ENCODE measurements around the gene ATP8A2. TPM values are rescaled to one million over a fixed set of nuclear protein-coding genes. Genes with fewer than 3 reads are reported as not detected.

ATP8A2 gene
- total RNA-seq, 4 donors from 2014 or later = 0.13 to 0.24 (median 0.20) TPM

GRCh38 chr13:25707726-25708125 lies 336.0 kb downstream of the ATP8A2 start:
- Histone ChIP-seq H3K27me3 (no peaks in the 10 kb centered on the region), H3K27ac (no peak overlapping the region), H3K4me3 (no peak overlapping the region), H3K4me1 (no peaks in the 10 kb centered on the region), H3K36me3 (no peaks in the 10 kb centered on the region), H3K9me3 (no peaks in the 10 kb centered on the region)
- DNase-seq (ENCODE audit: low spot score in 2 of 2) = no peak
- no peak for TF ChIP-seq CTCF (IDR thresholded peaks at IDR 0.05)
- no peak for TF ChIP-seq EP300 (IDR thresholded peaks at IDR 0.05)
- TF ChIP-seq POLR2AphosphoS5 (IDR thresholded peaks at IDR 0.05) = no peak
- no peak for TF ChIP-seq POLR2A (IDR thresholded peaks at IDR 0.05)
- WGBS = 63% methylated on average over 1 of the region's 1 CpG

DNA sequence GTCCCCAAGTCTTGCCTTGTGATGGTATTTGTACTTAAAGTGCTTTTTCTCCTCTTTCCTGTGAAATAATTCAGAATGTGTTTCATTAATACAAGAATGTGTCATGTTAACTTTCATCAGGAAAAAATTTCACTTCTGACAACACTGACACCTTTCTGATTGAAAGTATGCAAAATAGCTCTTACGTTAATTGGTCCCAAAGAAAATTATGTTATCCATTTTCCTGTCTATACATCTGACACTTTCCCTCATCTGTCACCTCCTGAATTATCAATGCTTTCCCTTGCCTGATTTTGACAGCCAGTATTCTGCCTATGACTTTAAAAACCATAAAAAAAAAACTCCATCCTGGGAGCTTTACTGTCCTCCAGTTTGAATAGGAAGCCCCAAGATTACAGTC lies 336.5 kb downstream of the ATP8A2 start:
- TF ChIP-seq EP300 (IDR thresholded peaks at IDR 0.05) (no peak), CTCF (IDR thresholded peaks at IDR 0.05) (no peak), POLR2A (IDR thresholded peaks at IDR 0.05) (no peak), POLR2AphosphoS5 (IDR thresholded peaks at IDR 0.05) (no peak)
- H3K27ac ChIP-seq = no peak overlapping the region
- 76% methylated on average over 1 of the region's 1 CpG for WGBS

GRCh38 chr13:25709088-25709487 lies 337.3 kb downstream of the ATP8A2 start:
- H3K27me3 ChIP-seq = no peaks in the 10 kb centered on the region
- WGBS = 83% methylated on average over 2 of the region's 2 CpGs
- H3K4me3 ChIP-seq = no peak overlapping the region

More for the DNA sequence above, 336.5 kb downstream of the ATP8A2 start:
- Histone ChIP-seq H3K36me3 (no peaks in the 10 kb centered on the region), H3K9me3 (no peaks in the 10 kb centered on the region), H3K27me3 (no peaks in the 10 kb centered on the region), H3K4me3 (no peak overlapping the region), H3K4me1 (no peaks in the 10 kb centered on the region)
- no peak for DNase-seq (ENCODE audit: low spot score in 2 of 2)

DNA sequence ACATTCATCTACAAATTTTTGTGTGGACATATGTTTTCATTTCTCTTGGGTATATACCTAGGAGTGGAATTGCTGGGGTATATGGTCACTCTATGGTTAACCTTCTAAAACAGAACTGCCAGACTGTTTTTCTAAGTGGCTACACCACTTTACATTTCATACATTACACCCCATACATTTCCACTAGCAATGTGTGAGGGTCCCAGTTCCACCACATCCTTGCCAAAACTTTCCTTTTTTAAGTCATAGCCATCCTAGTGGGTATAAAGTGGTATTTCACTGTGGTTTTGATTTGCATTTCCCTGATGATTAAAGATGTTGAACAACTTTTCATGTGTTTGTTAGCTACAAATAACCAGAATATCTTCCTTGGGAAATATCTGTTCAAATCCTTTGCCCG lies 344.0 kb downstream of the ATP8A2 start:
- H3K4me1 ChIP-seq = no peaks in the 10 kb centered on the region
- no peak for DNase-seq (ENCODE audit: low spot score in 2 of 2)
- H3K36me3 ChIP-seq = no peaks in the 10 kb centered on the region
- TF ChIP-seq POLR2AphosphoS5 (IDR thresholded peaks at IDR 0.05) = no peak
- TF ChIP-seq POLR2A (IDR thresholded peaks at IDR 0.05) = no peak
- no peak for TF ChIP-seq EP300 (IDR thresholded peaks at IDR 0.05)
- TF ChIP-seq CTCF (IDR thresholded peaks at IDR 0.05) = no peak
- WGBS = 71% methylated on average over 1 of the region's 1 CpG
- H3K27me3 ChIP-seq = no peaks in the 10 kb centered on the region
- no peak overlapping the region for H3K27ac ChIP-seq
- no peaks in the 10 kb centered on the region for H3K9me3 ChIP-seq
- H3K4me3 ChIP-seq = no peak overlapping the region

More at GRCh38 chr13:25709088-25709487, 337.3 kb downstream of the ATP8A2 start:
- no peak for TF ChIP-seq CTCF (IDR thresholded peaks at IDR 0.05)
- TF ChIP-seq POLR2AphosphoS5 (IDR thresholded peaks at IDR 0.05) = no peak
- no peak for TF ChIP-seq EP300 (IDR thresholded peaks at IDR 0.05)
- no peak for TF ChIP-seq POLR2A (IDR thresholded peaks at IDR 0.05)
- H3K9me3 ChIP-seq = no peaks in the 10 kb centered on the region
- no peaks in the 10 kb centered on the region for H3K4me1 ChIP-seq
- H3K36me3 ChIP-seq = no peaks in the 10 kb centered on the region
- DNase-seq (ENCODE audit: low spot score in 2 of 2) = no peak
- no peak overlapping the region for H3K27ac ChIP-seq

GRCh38 chr13:25717666-25718197 lies 346.0 kb downstream of the ATP8A2 start:
- WGBS = 79% methylated on average over 5 of the region's 5 CpGs
- Histone ChIP-seq H3K4me3 (no peak overlapping the region), H3K27me3 (no peaks in the 10 kb centered on the region), H3K27ac (no peak overlapping the region), H3K36me3 (no peaks in the 10 kb centered on the region), H3K4me1 (no peaks in the 10 kb centered on the region), H3K9me3 (no peaks in the 10 kb centered on the region)
- TF ChIP-seq CTCF (IDR thresholded peaks at IDR 0.05) (no peak), EP300 (IDR thresholded peaks at IDR 0.05) (no peak), POLR2A (IDR thresholded peaks at IDR 0.05) (no peak)
- DNase-seq (ENCODE audit: low spot score in 2 of 2) = no peak
